Chondrocyte (in vitro differentiated cells): ENCODE data around the gene USHBP1. TPM values are rescaled to one million over a fixed set of nuclear protein-coding genes. Genes with fewer than 3 reads are reported as not detected.

Source experiments
- DNase-seq: peaks from one replicate; pipeline ENCODE4 v3.0.0; 2021; ENCODE audit warnings: mixed read lengths, low spot score
- H3K27ac Mint-ChIP-seq: one replicate; pipeline ENCODE4 v1.8.0; 2021; ENCODE audit warnings: mild to moderate bottlenecking, moderate library complexity, mixed read lengths; ENCODE audit not compliant: unreplicated experiment
- H3K27me3 Mint-ChIP-seq: 2 replicates; pipeline ENCODE4 v1.8.0; 2021; ENCODE audit warnings: low read depth, mixed read lengths
- H3K36me3 Mint-ChIP-seq: 2 replicates; pipeline ENCODE4 v1.8.0; 2021; ENCODE audit warnings: low read depth, mixed read lengths
- H3K4me1 Mint-ChIP-seq: 2 replicates; pipeline ENCODE4 v1.8.0; 2021; ENCODE audit warnings: low read depth, mild to moderate bottlenecking, mixed read lengths
- H3K4me3 Mint-ChIP-seq: one replicate; pipeline ENCODE4 v1.8.0; 2021; ENCODE audit warnings: mild to moderate bottlenecking, moderate library complexity, mixed read lengths; ENCODE audit not compliant: unreplicated experiment
- H3K9me3 Mint-ChIP-seq: 2 replicates; pipeline ENCODE4 v1.8.0; 2021; ENCODE audit warnings: low read depth, mixed read lengths
- CTCF ChIP-seq: fragments of 200-600 bp; sonication (generic); IDR thresholded peaks from 2 replicates; pipeline ENCODE4 v1.5.0; 2021; ENCODE audit warnings: antibody characterized with exemption, mild to moderate bottlenecking, moderate library complexity
- total RNA-seq: library from RNA; stranded (reverse); gene quantifications from 3 replicates; pipeline ENCODE4 v1.2.1, GENCODE V29; 2021

Gene USHBP1
- total RNA-seq, 1 donor from 2014 or later, result not detected

- no peak for DNase-seq
Observed at GRCh38 chr19:17248011-17248776, 16.4 kb downstream of the USHBP1 start.

GRCh38 chr19:17246681-17247425 lies 17.7 kb downstream of the USHBP1 start:
- H3K4me3 Mint-ChIP-seq, result peak overlapping the region; percentile 81
- no peak for TF ChIP-seq CTCF
- no peaks in the 10 kb centered on the region for H3K9me3 Mint-ChIP-seq
- DNase-seq, result no peak
- peaks cover 43% of the 10 kb centered on the region for H3K4me1 Mint-ChIP-seq
- no peak overlapping the region for H3K27ac Mint-ChIP-seq
- no peaks in the 10 kb centered on the region for H3K36me3 Mint-ChIP-seq
- H3K27me3 Mint-ChIP-seq, result no peaks in the 10 kb centered on the region

More at GRCh38 chr19:17248011-17248776, 16.4 kb downstream of the USHBP1 start:
- Mint-ChIP-seq H3K27me3 (no peaks in the 10 kb centered on the region), H3K36me3 (no peaks in the 10 kb centered on the region), H3K4me3 (no peak overlapping the region), H3K4me1 (peaks cover 32% of the 10 kb centered on the region), H3K9me3 (no peaks in the 10 kb centered on the region), H3K27ac (no peak overlapping the region)
- no peak for TF ChIP-seq CTCF

GRCh38 chr19:17245535-17245984 lies 19.0 kb downstream of the USHBP1 start, which contains the start of gene NR2F6:
Gene NR2F6, minus strand, starts transcription at chr19:17245919. Its CDS starts 699 bp downstream, at chr19:17245220.
- Mint-ChIP-seq H3K27me3 (no peaks in the 10 kb centered on the region), H3K4me3 (peak within 1 kb of the TSS; percentile 90), H3K9me3 (no peaks in the 10 kb centered on the region), H3K27ac (peak within 1 kb of the TSS; percentile 88), H3K4me1 (peaks cover 53% of the 10 kb centered on the region), H3K36me3 (no peaks in the 10 kb centered on the region)
- TF ChIP-seq CTCF, result no peak
- no peak for DNase-seq

- no peaks in the 10 kb centered on the region for H3K36me3 Mint-ChIP-seq
- H3K4me1 Mint-ChIP-seq, result peaks cover 53% of the 10 kb centered on the region
- DNase-seq, result no peak
Observed at GRCh38 chr19:17244618-17245534, 19.7 kb downstream of the USHBP1 start.

More at GRCh38 chr19:17244618-17245534, 19.7 kb downstream of the USHBP1 start:
- H3K9me3 Mint-ChIP-seq, result no peaks in the 10 kb centered on the region
- H3K27me3 Mint-ChIP-seq, result no peaks in the 10 kb centered on the region
- TF ChIP-seq CTCF, result no peak
- H3K27ac Mint-ChIP-seq, result peak overlapping the region; percentile 63
- H3K4me3 Mint-ChIP-seq, result peak overlapping the region; percentile 90
